ENCODE measurements around the gene MCC.

MCC gene

GRCh38 chr5:113190347-113190746 lies 297.9 kb downstream of the MCC start:
- Histone ChIP-seq H3K36me3 (ENCODE audit: control insufficient read depth in 2 of 2, insufficient read depth in 1 of 2, low read length in 2 of 2) (peaks cover 0 to 6% of the 10 kb centered on the region in 2 experiments; a peak in 1 of 3 replicates), H3K4me3 (ENCODE audit: low read depth, low read length) (no peak overlapping the region), H3K4me1 (ENCODE audit: control insufficient read depth, insufficient read depth, low read length) (peaks cover 2% of the 10 kb centered on the region; the same call in 1 of the 2 replicates), H3K9me3 (ENCODE audit: control insufficient read depth, insufficient read depth, low read depth, low read length) (no peaks in the 10 kb centered on the region), H3K27ac (ENCODE audit: extremely low read depth, low read depth, low read length) (no peak overlapping the region)
- TF ChIP-seq, protein P1, sequence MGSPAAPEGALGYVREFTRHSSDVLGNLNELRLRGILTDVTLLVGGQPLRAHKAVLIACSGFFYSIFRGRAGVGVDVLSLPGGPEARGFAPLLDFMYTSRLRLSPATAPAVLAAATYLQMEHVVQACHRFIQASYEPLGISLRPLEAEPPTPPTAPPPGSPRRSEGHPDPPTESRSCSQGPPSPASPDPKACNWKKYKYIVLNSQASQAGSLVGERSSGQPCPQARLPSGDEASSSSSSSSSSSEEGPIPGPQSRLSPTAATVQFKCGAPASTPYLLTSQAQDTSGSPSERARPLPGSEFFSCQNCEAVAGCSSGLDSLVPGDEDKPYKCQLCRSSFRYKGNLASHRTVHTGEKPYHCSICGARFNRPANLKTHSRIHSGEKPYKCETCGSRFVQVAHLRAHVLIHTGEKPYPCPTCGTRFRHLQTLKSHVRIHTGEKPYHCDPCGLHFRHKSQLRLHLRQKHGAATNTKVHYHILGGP (tag by site-specific recombination; IDR thresholded peaks at IDR 0.05), result no peak
- no peak for TF ChIP-seq ZNF776 (tag by site-specific recombination; IDR thresholded peaks at IDR 0.05; ENCODE audit: borderline replicate concordance)
- TF ChIP-seq ZNF146 (tag by site-specific recombination; IDR thresholded peaks at IDR 0.05), result no peak
- no peak for TF ChIP-seq FEZF1 (tag by site-specific recombination; IDR thresholded peaks at IDR 0.05)
- TF ChIP-seq ZNF155 (tag by site-specific recombination; IDR thresholded peaks at IDR 0.05), result no peak
- no peak for TF ChIP-seq ZNF449 (tag by site-specific recombination; IDR thresholded peaks at IDR 0.05)
- TF ChIP-seq ZEB2 (tag by site-specific recombination; IDR thresholded peaks at IDR 0.05), result no peak
- no peak for TF ChIP-seq SP7 (tag by site-specific recombination; IDR thresholded peaks at IDR 0.05)
- no peak for TF ChIP-seq ZNF747 (tag by site-specific recombination; IDR thresholded peaks at IDR 0.05)
- CTCF ChIA-PET, result interaction anchor here (0.8 kb wide), 1 partner anchor 150 kb away, joined by 3 read pairs; no protein-coding TSS in a partner anchor
- POLR2A ChIA-PET, result no interaction called here

DNA sequence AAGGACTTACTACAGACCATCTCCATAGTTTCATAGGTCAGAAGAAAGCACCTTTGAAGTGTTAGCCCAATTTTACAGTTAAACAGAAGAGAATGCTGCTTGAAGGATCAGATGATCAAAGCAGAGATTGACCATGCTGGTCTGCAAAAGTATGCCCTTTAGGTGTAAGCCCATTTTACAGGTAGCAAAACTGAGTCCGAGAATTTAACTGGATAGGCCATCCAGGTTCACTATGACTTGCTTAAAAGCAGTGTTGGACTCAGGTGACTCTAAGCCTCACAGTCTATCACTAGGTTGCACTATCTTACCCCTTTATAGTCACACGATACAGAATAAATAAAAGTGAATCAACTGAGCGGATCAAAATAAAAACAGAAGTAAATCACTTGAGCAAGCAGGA lies 299.0 kb downstream of the MCC start:
- no peak for TF ChIP-seq ZNF132 (tag by site-specific recombination; IDR thresholded peaks at IDR 0.05; ENCODE audit: borderline replicate concordance)
- 0 out of 2 replicates have a peak, but pooled peaks have one; percentile 27 for TF ChIP-seq ZNF121 (tag by site-specific recombination; IDR thresholded peaks at IDR 0.05)
- Histone ChIP-seq H3K36me3 (ENCODE audit: control insufficient read depth in 2 of 2, insufficient read depth in 1 of 2, low read length in 2 of 2) (no peaks in the 10 kb centered on the region), H3K4me3 (ENCODE audit: low read depth, low read length) (no peak overlapping the region), H3K9me3 (ENCODE audit: control insufficient read depth, insufficient read depth, low read depth, low read length) (no peaks in the 10 kb centered on the region), H3K4me1 (ENCODE audit: control insufficient read depth, insufficient read depth, low read length) (peaks cover 2% of the 10 kb centered on the region; the same call in 1 of the 2 replicates), H3K27ac (ENCODE audit: extremely low read depth, low read depth, low read length) (no peak overlapping the region)
- POLR2A ChIA-PET, result no interaction called here
- CTCF ChIA-PET, result interaction anchor here (0.6 kb wide), 1 partner anchor 482 kb away, joined by 5 read pairs; no protein-coding TSS in a partner anchor

GRCh38 chr5:113188436-113188835 lies 299.8 kb downstream of the MCC start:
- peaks cover 5% of the 10 kb centered on the region; the same call in 1 of the 2 replicates for H3K4me1 ChIP-seq (ENCODE audit: control insufficient read depth, insufficient read depth, low read length)
- H3K9me3 ChIP-seq (ENCODE audit: control insufficient read depth, insufficient read depth, low read depth, low read length), result no peaks in the 10 kb centered on the region
- ChIA-PET CTCF (interaction anchor here (0.6 kb wide), 1 partner anchor 483 kb away, joined by 5 read pairs; no protein-coding TSS in a partner anchor), POLR2A (no interaction called here)
- H3K4me3 ChIP-seq (ENCODE audit: low read depth, low read length), result no peak overlapping the region
- H3K27ac ChIP-seq (ENCODE audit: extremely low read depth, low read depth, low read length), result no peak overlapping the region
- no peaks in the 10 kb centered on the region for H3K36me3 ChIP-seq (ENCODE audit: control insufficient read depth in 2 of 2, insufficient read depth in 1 of 2, low read length in 2 of 2)
- TF ChIP-seq, protein P2, sequence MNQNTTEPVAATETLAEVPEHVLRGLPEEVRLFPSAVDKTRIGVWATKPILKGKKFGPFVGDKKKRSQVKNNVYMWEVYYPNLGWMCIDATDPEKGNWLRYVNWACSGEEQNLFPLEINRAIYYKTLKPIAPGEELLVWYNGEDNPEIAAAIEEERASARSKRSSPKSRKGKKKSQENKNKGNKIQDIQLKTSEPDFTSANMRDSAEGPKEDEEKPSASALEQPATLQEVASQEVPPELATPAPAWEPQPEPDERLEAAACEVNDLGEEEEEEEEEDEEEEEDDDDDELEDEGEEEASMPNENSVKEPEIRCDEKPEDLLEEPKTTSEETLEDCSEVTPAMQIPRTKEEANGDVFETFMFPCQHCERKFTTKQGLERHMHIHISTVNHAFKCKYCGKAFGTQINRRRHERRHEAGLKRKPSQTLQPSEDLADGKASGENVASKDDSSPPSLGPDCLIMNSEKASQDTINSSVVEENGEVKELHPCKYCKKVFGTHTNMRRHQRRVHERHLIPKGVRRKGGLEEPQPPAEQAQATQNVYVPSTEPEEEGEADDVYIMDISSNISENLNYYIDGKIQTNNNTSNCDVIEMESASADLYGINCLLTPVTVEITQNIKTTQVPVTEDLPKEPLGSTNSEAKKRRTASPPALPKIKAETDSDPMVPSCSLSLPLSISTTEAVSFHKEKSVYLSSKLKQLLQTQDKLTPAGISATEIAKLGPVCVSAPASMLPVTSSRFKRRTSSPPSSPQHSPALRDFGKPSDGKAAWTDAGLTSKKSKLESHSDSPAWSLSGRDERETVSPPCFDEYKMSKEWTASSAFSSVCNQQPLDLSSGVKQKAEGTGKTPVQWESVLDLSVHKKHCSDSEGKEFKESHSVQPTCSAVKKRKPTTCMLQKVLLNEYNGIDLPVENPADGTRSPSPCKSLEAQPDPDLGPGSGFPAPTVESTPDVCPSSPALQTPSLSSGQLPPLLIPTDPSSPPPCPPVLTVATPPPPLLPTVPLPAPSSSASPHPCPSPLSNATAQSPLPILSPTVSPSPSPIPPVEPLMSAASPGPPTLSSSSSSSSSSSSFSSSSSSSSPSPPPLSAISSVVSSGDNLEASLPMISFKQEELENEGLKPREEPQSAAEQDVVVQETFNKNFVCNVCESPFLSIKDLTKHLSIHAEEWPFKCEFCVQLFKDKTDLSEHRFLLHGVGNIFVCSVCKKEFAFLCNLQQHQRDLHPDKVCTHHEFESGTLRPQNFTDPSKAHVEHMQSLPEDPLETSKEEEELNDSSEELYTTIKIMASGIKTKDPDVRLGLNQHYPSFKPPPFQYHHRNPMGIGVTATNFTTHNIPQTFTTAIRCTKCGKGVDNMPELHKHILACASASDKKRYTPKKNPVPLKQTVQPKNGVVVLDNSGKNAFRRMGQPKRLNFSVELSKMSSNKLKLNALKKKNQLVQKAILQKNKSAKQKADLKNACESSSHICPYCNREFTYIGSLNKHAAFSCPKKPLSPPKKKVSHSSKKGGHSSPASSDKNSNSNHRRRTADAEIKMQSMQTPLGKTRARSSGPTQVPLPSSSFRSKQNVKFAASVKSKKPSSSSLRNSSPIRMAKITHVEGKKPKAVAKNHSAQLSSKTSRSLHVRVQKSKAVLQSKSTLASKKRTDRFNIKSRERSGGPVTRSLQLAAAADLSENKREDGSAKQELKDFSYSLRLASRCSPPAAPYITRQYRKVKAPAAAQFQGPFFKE (tag by site-specific recombination; IDR thresholded peaks at IDR 0.05; ENCODE audit: borderline replicate concordance), result no peak
- TF ChIP-seq, protein P3, sequence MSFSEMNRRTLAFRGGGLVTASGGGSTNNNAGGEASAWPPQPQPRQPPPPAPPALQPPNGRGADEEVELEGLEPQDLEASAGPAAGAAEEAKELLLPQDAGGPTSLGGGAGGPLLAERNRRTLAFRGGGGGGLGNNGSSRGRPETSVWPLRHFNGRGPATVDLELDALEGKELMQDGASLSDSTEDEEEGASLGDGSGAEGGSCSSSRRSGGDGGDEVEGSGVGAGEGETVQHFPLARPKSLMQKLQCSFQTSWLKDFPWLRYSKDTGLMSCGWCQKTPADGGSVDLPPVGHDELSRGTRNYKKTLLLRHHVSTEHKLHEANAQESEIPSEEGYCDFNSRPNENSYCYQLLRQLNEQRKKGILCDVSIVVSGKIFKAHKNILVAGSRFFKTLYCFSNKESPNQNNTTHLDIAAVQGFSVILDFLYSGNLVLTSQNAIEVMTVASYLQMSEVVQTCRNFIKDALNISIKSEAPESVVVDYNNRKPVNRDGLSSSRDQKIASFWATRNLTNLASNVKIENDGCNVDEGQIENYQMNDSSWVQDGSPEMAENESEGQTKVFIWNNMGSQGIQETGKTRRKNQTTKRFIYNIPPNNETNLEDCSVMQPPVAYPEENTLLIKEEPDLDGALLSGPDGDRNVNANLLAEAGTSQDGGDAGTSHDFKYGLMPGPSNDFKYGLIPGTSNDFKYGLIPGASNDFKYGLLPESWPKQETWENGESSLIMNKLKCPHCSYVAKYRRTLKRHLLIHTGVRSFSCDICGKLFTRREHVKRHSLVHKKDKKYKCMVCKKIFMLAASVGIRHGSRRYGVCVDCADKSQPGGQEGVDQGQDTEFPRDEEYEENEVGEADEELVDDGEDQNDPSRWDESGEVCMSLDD (tag by site-specific recombination; IDR thresholded peaks at IDR 0.05), result no peak
- TF ChIP-seq ZNF311 (tag by site-specific recombination; IDR thresholded peaks at IDR 0.05; ENCODE audit: borderline replicate concordance) (no peak), ZNF2 (tag by site-specific recombination; IDR thresholded peaks at IDR 0.05) (no peak)
